Activated T-cell treated with anti-CD3 and anti-CD28 coated beads, Interleukin-2, amount 50 U/mL, for 4 hours (primary cell): Measurements from ENCODE around the gene SLC25A1. TPM values are rescaled to one million over a fixed set of nuclear protein-coding genes. Genes with fewer than 3 reads are reported as not detected.

Experiments used
- ATAC-seq, 2 donors: fragments of 200-7000 bp; cut with Tn5 transposase; one replicate each; pipeline ENCODE4 v1.10.0; 2021
- DNase-seq: peaks from one replicate; pipeline ENCODE4 v3.0.0-alpha.2; 2020
- H3K27me3 Mint-ChIP-seq: one replicate; pipeline ENCODE4 v1.8.0; 2021; ENCODE audit warnings: low read depth, mixed read lengths
- H3K36me3 Mint-ChIP-seq: one replicate; pipeline ENCODE4 v1.8.0; 2022; ENCODE audit warnings: mixed read lengths; ENCODE audit not compliant: insufficient read depth
- H3K4me1 Mint-ChIP-seq: one replicate; pipeline ENCODE4 v1.8.0; 2021; ENCODE audit warnings: low read depth, mixed read lengths
- H3K4me3 Mint-ChIP-seq: one replicate; pipeline ENCODE4 v1.8.0; 2021; ENCODE audit warnings: mild to moderate bottlenecking, moderate library complexity, mixed read lengths
- H3K9me3 Mint-ChIP-seq: one replicate; pipeline ENCODE4 v1.8.0; 2021; ENCODE audit warnings: mixed read lengths
- total RNA-seq, 3 donors: library from RNA; stranded (reverse); gene quantifications; one replicate each; pipeline ENCODE4 v1.2.1, GENCODE V29; 2021

SLC25A1 gene
- total RNA-seq, 3 donors from 2014 or later: 31.7 to 36.6 (median 34.1) TPM

- Mint-ChIP-seq H3K9me3 (no peaks in the 10 kb centered on the region), H3K4me1 (peaks cover 12% of the 10 kb centered on the region), H3K4me3 (peak overlapping the region; percentile 42), H3K27me3 (peaks cover 42% of the 10 kb centered on the region), H3K36me3 (no peaks in the 10 kb centered on the region)
- DNase-seq: no peak
- ATAC-seq: peak; percentile 14 to 35
Observed at GRCh38 chr22:19149047-19149883, 29.3 kb downstream of the SLC25A1 start.

DNA sequence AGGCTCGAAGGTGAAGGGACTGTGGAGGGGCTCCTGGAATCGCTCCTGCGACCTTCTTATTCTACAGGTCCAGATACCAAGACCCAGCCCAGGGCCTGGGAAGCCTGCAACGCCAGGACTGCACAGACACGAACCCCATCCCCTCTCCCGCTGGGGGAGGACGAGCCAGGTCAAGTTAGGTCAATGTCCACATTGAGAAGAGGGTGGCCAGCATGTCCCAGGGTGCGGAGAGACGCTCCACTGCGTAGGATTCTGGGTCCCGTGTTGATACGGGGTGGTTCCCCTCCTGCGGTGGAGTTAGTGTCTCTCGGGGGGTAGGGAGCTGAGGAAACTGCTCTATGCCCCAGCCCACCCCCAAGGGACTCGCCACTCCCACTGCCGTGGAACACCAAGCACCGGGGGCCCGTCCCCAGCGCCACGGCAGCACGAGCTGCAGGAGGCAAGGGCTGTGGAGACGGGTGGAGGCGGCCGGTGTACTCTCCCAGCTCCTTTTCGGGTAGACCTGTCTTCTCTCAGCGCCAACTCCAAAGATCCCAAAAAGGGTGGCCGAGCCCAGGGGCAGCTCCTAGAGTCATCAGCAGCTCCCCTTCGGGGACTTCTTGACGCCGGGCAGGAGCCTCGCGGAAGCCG is 30.0 kb downstream of the SLC25A1 start:
- no peaks in the 10 kb centered on the region for H3K9me3 Mint-ChIP-seq
- H3K4me1 Mint-ChIP-seq: peaks cover 18% of the 10 kb centered on the region
- no peak for ATAC-seq
- H3K4me3 Mint-ChIP-seq: peak overlapping the region; percentile 42
- peaks cover 3% of the 10 kb centered on the region for H3K36me3 Mint-ChIP-seq
- no peak for DNase-seq
- peaks cover 36% of the 10 kb centered on the region for H3K27me3 Mint-ChIP-seq

DNA sequence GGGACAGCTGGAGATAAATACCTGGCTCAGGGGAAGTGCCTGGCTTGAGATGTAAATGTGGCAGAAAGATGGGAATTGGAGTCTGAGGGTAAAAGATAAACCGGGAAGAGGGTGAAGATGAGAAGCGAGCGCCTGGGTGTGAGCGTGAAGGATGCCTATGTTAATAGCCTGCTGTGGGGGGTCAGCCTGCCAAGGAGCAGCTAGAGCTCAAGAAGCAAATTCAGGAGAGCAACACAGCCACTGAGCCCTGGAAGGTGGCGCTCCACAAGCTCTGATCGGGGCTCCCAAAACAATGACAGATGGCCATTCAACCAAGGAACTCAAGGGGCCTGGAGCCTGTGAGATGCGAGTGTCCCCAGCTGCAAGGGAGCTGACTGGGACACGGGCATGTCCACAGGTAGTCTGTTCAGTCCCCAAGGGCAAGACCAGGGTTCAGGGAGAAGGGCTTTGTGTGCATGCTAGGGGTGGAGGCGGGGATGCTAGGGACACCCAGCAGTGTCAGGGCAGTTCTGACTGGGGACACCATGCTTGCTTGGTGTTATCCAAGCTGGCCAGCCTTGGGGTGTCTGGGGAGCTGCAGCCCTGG is 31.2 kb downstream of the SLC25A1 start:
- H3K36me3 Mint-ChIP-seq: peaks cover 3% of the 10 kb centered on the region
- H3K9me3 Mint-ChIP-seq: no peaks in the 10 kb centered on the region
- H3K27me3 Mint-ChIP-seq: peaks cover 28% of the 10 kb centered on the region
- DNase-seq (no peak), ATAC-seq (no peak)
- H3K4me3 Mint-ChIP-seq: no peak overlapping the region
- H3K4me1 Mint-ChIP-seq: peaks cover 27% of the 10 kb centered on the region

DNA sequence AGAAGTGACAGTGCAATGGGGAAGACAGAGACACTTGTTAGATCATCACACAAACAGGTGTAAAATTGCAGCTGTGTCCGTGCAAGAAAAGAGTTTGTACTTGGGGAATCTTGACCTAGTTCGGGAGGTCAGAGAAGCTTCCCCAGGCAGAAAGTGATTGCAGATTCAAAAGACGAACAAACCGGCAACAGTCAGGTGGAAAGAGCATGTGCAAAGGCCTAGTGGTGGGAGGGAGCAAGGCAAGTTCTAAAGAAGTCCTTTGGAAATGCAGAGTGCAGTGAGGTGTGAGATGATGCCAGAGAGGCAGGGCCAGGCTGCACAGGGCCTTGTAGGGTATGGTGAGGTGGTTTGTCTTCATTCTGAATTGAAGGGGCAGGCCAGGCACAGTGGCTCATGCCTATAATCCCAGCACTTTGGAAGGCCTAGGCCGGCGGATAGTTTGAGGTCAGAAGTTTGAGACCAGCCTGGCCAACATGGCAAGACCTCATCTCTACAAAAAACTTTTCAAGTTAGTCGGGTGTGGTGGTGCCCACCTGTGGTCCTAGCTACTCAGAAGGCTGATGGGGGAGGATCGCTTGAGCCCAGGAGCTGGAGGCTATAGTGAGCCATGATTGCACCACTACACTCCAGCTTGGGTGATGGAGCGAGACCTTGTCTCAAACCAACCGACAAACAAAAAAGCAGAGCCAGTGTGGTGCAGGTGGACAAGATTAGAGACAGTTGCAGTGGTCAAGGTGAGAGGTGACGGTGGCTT is 32.1 kb downstream of the SLC25A1 start:
- peaks cover 25% of the 10 kb centered on the region for H3K4me1 Mint-ChIP-seq
- ATAC-seq (no peak), DNase-seq (no peak)
- peaks cover 5% of the 10 kb centered on the region for H3K36me3 Mint-ChIP-seq
- peaks cover 20% of the 10 kb centered on the region for H3K27me3 Mint-ChIP-seq
- no peak overlapping the region for H3K4me3 Mint-ChIP-seq
- no peaks in the 10 kb centered on the region for H3K9me3 Mint-ChIP-seq

DNA sequence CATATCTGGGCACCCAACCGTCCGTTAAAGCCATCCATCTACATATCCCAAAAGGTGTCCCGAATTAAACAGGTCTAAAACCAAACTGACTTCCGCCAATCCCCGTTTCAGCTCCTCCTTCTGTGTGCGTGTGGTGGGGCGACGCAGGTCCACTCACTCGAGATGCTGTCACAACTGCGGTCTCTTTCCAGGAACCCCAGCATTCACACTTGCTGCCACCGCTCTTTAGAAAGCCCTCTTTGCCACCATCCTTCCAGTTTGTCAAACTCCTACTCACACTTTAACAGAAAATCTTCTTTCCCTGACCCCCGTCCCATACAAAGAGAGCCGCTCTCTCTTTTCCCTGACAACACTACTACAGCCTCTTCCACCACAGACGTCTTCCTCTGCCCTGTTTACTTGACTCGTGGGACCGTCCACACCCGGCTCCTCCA is 34.6 kb downstream of the SLC25A1 start:
- H3K4me1 Mint-ChIP-seq: peaks cover 19% of the 10 kb centered on the region

DNA sequence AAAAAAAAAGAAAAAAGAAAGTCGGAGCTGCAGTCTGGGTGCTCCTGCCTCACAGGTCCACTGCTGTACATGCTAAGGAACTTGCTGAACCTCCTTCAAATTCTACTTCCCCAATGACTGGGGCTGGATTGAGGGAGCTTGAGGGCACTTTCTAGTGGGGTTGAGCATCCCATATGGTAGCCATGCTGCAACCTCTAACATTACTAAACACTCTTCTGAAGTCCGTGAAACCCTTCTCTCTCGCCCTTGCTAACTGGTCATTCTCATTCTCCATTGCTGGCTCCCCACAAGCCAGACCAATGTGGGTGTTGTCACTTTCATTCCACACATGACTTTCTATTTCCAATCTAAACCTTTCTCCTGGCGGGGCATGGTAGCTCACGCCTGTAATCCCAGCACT is 35.3 kb downstream of the SLC25A1 start:
- peaks cover 6% of the 10 kb centered on the region for H3K27me3 Mint-ChIP-seq
- H3K36me3 Mint-ChIP-seq: peaks cover 20% of the 10 kb centered on the region
- ATAC-seq (no peak), DNase-seq (no peak)
- H3K4me1 Mint-ChIP-seq: peaks cover 19% of the 10 kb centered on the region
- no peaks in the 10 kb centered on the region for H3K9me3 Mint-ChIP-seq
- H3K4me3 Mint-ChIP-seq: peak overlapping the region; percentile 99

More for the DNA sequence above, 34.6 kb downstream of the SLC25A1 start:
- no peaks in the 10 kb centered on the region for H3K9me3 Mint-ChIP-seq
- DNase-seq (no peak), ATAC-seq (peak; percentile 59 to 62)
- H3K4me3 Mint-ChIP-seq: peak overlapping the region; percentile 99
- H3K36me3 Mint-ChIP-seq: peaks cover 17% of the 10 kb centered on the region
- peaks cover 9% of the 10 kb centered on the region for H3K27me3 Mint-ChIP-seq

DNA sequence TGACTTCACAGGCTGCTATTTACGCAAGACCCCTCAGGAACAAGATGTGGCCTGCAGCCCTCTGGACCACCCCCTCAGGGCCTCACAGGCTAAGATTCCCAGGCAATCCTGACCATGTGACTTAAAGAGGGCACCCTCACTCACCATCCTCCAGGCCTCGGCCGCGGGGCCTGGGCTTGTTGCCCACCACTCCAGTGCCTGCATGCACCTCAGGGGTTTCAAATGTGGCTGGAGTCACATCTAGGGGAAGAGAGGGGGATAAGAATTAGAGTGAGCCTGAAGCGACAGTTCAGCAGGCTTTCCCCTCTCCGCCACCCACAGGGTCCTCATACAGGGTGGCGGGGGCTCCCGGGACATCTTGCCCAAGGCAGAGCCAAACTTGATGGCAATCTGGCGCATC is 36.1 kb downstream of the SLC25A1 start:
- peaks cover 19% of the 10 kb centered on the region for H3K4me1 Mint-ChIP-seq
- peaks cover 20% of the 10 kb centered on the region for H3K36me3 Mint-ChIP-seq
- H3K27me3 Mint-ChIP-seq: peaks cover 2% of the 10 kb centered on the region
- ATAC-seq: no peak
- H3K4me3 Mint-ChIP-seq: peak overlapping the region; percentile 61
- no peak for DNase-seq
- H3K9me3 Mint-ChIP-seq: no peaks in the 10 kb centered on the region

GRCh38 chr22:19139974-19140373 is 38.6 kb downstream of the SLC25A1 start:
- no peaks in the 10 kb centered on the region for H3K9me3 Mint-ChIP-seq
- H3K36me3 Mint-ChIP-seq: peaks cover 36% of the 10 kb centered on the region

GRCh38 chr22:19139001-19139356 is 39.6 kb downstream of the SLC25A1 start:
- H3K27me3 Mint-ChIP-seq: no peaks in the 10 kb centered on the region
- H3K36me3 Mint-ChIP-seq: peaks cover 36% of the 10 kb centered on the region

More at GRCh38 chr22:19139974-19140373, 38.6 kb downstream of the SLC25A1 start:
- ATAC-seq: no peak
- Mint-ChIP-seq H3K27me3 (no peaks in the 10 kb centered on the region), H3K4me1 (peaks cover 19% of the 10 kb centered on the region), H3K4me3 (no peak overlapping the region)
- DNase-seq: no peak

GRCh38 chr22:19138217-19139000 is 40.1 kb downstream of the SLC25A1 start:
- no peak for ATAC-seq
- peaks cover 8% of the 10 kb centered on the region for H3K4me1 Mint-ChIP-seq
- no peak for DNase-seq
- H3K36me3 Mint-ChIP-seq: peaks cover 34% of the 10 kb centered on the region
- no peaks in the 10 kb centered on the region for H3K27me3 Mint-ChIP-seq
- no peak overlapping the region for H3K4me3 Mint-ChIP-seq
- H3K9me3 Mint-ChIP-seq: no peaks in the 10 kb centered on the region

More at GRCh38 chr22:19139001-19139356, 39.6 kb downstream of the SLC25A1 start:
- DNase-seq (no peak), ATAC-seq (no peak)
- no peaks in the 10 kb centered on the region for H3K9me3 Mint-ChIP-seq
- H3K4me3 Mint-ChIP-seq: no peak overlapping the region
- peaks cover 12% of the 10 kb centered on the region for H3K4me1 Mint-ChIP-seq

GRCh38 chr22:19137384-19138216 is 40.9 kb downstream of the SLC25A1 start:
- H3K27me3 Mint-ChIP-seq: no peaks in the 10 kb centered on the region
- ATAC-seq: no peak
- no peak overlapping the region for H3K4me3 Mint-ChIP-seq
- DNase-seq: no peak
- peaks cover 3% of the 10 kb centered on the region for H3K4me1 Mint-ChIP-seq
- no peaks in the 10 kb centered on the region for H3K9me3 Mint-ChIP-seq
- H3K36me3 Mint-ChIP-seq: peaks cover 34% of the 10 kb centered on the region

DNA sequence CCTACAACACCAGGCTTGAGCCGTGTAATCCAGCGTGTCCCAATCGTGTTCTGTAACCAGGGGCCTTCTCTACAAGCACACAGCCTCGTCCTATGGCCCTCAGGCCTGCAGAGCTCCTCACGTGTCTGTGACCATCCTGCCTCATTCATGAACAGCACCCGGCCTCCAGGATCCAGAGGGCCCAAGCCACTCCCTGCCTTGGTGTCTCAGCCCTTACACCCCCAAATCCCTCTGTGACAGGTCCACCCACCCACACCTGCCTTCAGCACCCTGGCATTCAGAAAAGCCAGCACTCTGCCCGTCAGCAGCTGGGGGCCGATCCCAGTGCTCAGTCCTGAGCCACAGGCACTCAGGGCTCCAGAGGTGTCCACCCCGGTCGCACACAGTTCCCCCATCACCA is 41.6 kb downstream of the SLC25A1 start:
- no peaks in the 10 kb centered on the region for H3K9me3 Mint-ChIP-seq

DNA sequence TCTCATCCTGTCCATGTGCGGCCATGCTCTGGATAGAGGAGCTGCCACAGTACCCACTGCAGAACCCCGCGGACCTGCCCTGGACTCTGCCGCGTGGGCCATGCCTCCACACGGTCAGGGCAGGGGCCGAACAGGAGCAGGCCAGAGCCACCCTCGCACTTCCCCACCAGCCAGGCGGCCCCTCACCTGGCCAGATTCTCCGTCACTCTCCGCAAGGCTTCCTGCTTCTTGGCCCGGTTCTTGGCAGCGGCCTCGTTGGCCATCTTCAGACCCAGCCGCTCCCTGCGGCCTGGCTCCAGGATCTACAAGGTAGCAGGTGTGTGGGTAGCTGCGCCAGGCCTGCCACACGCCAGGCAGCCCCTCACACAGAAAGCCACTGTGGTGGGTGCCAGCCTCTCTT is 43.7 kb downstream of the SLC25A1 start:
- peaks cover 32% of the 10 kb centered on the region for H3K36me3 Mint-ChIP-seq
- DNase-seq (no peak), ATAC-seq (no peak)
- H3K4me1 Mint-ChIP-seq: no peaks in the 10 kb centered on the region
- H3K9me3 Mint-ChIP-seq: no peaks in the 10 kb centered on the region
- H3K27me3 Mint-ChIP-seq: no peaks in the 10 kb centered on the region
- H3K4me3 Mint-ChIP-seq: no peak overlapping the region

More for the DNA sequence above, 41.6 kb downstream of the SLC25A1 start:
- peaks cover 34% of the 10 kb centered on the region for H3K36me3 Mint-ChIP-seq
- H3K27me3 Mint-ChIP-seq: no peaks in the 10 kb centered on the region
- H3K4me3 Mint-ChIP-seq: no peak overlapping the region
- no peak for ATAC-seq
- no peak for DNase-seq
- no peaks in the 10 kb centered on the region for H3K4me1 Mint-ChIP-seq
